CD4-positive, alpha-beta T cell treated with Interleukin-21 for 1 hour (primary cell): ENCODE measurements around the gene CLEC4D.
"Not testable (repeated sequence)": the region's sequence is repeated elsewhere in the genome, so short reads cannot be mapped to it uniquely, and the experiment has no call there.

Experiments used
- DNase-seq: peaks from one replicate; pipeline ENCODE4 v3.0.0-alpha.2; 2020

Gene CLEC4D

DNA sequence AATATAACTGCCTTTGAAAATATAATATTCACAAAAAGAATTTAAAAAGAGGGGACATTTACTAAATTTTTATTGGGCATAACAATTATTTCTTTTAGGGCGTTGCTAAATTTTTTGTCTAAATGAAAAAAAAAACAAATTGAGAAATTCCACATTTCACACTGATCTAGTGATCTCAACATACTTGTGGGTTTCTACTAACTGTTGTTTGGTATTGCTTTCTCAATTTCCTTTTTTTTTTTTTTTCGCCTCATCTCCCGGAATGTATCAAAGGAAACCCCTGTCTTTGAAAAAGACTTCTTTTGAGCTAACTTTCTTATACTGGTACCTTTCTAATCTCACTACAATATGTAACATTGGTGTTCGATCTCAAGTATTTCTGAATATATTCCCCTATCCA, at the start of gene CLEC4D:
CLEC4D (plus strand) TSS at position 248 of the 400 bp plus-strand sequence. CDS start 230 bp downstream, outside the sequence.
- no peak for DNase-seq

DNA sequence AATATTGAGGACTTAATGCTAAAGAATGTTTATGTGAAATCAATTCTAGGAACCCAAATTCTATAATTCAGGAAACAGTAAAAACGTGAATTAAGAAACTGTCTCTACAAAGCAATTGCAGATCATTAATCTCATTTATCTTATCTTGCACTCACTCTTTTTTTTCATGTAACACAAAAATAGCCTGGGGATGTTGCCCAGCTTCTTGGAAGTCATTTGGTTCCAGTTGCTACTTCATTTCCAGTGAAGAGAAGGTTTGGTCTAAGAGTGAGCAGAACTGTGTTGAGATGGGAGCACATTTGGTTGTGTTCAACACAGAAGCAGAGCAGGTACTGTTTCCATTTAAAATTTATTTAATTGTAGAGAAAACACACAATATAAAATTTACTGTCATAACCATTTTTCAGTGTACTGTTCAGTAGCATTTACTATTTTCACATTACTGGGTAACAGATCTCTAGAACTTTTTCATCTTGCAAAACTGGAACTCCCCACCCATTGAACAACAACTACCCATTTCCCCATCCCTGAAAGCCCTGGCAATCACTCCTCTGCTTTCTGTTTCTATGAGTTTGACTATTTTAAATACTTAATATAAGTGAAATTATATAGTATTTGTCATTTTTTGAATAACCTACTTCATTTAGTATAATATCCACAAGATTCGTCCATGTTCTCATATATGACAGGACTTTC, 47.9 kb upstream of the CLEC4D start:
- no peak for DNase-seq

DNA sequence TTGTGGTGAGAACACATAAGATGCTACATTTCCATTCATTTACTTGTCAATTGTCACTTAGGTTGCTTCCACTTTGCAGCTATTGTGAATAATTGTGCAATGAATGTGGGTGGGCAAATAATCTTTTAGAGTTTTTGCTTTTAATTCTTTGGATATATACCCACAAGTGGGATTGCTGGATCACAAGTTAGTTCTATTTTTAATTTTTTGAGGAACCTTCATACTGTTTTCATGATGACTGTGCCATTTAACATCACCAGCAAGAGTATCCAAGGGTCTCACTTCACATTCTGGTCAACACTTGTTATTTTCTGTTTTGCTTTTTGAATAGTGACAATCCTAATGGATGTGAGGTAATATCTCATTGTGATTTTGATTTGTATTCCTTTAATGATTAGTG, 47.1 kb upstream of the CLEC4D start:
- DNase-seq = no peak

DNA sequence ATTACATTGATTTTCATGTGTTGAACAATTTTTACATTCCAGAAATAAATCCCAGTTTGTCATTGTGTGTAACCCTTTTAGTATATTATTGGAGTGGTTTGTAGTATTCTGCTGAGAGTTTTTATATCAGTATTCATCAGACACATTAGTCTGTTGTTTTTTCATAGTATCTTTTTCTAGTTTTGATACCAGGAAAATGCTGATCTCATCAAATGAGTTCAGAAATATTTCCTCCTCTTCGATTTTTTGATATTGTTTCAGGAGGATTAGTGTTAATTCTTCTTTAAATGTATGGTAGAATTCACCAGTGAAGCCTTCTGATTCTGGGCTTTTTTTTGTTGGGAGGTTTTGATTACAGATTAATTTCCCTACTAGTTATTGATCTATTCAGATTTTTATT, 42.2 kb upstream of the CLEC4D start:
- DNase-seq = no peak

DNA sequence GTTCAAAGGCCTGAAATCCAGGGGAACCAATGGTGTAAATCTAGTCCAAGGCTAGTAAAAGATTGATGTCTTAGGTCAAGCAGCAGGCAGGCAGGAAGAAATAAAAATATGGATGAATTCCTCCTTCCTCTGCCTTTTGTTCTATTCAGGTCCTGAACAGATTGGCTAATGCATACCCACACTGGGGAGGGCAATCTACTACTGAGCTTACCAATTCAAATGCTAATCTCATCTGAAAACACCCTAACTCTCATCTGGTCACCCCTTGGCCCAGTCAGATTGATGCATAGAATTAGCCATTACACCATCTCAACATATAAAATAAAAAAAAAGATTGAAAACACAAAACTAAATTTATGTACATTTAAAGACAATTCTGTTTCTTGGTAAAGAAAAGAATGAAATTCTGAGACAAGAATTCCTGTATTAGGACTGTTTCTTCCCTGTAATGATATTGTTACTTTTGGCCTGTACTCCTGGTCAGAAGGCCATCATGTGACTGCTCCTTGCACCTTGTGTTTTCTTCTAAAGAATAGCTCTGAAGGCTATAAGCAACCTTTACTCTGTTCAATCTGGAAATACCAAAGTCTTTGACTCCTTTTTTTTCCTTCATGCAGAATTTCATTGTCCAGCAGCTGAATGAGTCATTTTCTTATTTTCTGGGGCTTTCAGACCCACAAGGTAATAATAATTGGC, 37.6 kb upstream of the CLEC4D start:
- DNase-seq = no peak

DNA sequence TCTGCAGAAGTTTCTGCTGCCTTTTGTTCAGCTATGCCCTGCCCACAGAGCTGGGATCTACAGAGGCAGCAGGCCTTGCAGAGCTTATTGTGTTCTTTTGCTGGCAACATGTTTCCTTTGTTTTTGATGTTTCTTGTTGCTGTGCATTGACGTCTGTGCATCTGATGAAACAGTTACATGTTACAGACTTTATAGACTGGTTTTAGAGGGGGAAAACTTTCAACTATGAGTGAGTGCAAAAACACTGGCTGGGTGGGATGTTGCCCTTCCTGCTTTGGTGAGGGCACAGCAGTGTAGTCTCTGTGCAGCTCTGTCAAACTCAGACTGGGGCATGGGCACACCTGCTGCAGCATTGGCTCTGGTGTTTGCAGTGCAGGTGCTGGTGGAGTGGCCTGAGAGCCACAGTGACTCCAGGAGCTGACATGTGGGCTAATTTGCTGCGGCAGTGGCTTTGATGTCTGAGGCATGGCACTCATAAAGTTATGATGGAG, 30.7 kb upstream of the CLEC4D start:
- no peak for DNase-seq

DNA sequence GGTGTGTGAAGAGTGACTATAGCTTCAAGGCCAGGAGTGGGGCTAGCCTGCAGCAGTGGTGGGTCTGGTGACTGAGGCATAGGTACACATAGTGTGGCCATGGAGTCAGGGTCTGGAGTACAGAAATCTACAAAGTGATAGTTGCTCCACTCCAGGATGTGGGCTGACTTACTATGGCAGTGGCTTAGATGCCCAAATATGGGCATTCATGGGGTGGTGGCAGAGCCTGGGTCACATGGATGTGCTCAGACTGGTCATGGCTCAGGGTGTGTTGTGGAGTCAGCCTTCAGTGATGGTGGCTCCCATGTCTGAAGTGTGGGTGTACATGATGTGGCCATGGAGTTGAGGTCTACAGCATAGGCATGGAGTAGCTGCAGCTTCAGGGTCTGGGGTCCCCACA, 30.2 kb upstream of the CLEC4D start:
- DNase-seq = no peak

DNA sequence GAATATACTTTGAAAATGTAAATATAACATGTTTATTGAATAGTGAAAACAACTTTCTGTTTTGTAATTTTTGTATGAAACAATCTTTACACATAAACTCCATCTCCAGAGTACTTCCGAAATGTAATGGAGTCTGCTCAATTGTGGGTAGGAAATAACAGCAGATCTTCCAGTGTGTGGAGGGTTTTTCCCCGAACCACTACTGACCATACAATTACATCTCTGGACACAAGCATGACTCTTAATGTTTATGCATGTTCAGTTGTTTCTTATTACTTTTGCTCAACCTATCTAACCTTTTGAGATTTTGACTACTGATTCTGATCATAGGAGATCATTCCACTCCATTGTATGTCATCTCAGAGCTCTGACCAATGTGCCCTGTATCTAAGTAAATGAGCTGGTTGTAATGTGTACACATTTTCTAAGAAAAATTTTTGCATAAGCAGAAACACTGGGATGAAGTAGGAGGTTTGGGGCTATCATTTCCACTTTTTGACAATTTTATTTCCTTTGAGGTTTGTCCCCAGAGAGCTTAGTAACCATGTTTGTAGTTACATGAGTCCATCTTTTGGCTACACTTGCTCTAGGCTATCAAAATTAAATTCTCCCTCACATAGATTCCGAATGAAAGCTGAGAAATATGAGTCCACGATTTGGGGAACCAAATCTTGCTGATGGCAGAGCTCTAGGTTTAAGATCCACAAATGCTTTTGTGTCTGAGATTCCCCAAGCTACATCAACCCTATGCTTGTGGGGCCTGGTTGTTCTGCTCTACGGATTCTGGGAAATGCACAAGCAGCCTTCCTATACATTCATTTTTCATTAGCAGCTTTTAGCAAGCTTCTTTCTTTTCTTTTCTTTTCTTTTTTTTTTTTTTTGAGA, 21.4 kb upstream of the CLEC4D start:
- DNase-seq = no peak

DNA sequence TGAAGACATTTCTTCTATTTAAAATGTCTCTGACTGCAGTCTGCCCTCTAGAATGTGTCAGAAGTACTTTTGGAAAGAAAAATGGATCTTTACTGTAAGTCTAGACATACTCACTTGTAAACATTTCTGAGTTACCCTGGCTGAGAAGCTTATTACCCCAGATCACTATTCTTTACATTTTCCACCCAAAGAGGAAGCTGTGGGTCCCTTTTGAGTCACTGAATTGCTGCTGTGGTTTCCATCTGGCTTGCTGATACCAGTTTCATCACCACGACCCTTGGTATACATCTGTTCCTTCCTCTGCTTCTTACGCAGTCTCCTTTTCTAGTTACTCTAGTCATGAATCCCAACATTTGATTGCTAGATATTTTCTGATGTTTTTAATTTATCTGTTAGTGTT, 20.2 kb upstream of the CLEC4D start:
- DNase-seq = peak; percentile 37

DNA sequence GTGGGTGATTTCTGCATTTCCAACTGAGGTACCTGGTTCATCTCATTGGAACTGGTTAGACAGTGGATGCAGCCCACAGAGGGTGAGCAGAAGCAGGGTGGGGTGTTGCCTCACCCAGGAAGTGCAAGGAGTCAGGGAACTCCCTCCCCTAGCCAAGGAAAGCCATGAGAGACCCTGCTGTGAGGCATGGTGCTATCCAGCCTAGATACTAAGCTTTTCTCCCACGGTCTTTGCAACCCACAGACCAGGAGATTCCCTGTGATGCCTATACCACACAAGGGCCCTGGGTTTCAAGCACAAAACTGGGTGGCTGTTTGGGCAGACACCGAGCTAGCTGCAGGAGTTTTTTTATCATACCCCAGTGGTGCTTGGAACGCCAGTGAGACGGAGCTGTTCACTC, 17.6 kb upstream of the CLEC4D start:
- DNase-seq = not testable (repeated sequence)

DNA sequence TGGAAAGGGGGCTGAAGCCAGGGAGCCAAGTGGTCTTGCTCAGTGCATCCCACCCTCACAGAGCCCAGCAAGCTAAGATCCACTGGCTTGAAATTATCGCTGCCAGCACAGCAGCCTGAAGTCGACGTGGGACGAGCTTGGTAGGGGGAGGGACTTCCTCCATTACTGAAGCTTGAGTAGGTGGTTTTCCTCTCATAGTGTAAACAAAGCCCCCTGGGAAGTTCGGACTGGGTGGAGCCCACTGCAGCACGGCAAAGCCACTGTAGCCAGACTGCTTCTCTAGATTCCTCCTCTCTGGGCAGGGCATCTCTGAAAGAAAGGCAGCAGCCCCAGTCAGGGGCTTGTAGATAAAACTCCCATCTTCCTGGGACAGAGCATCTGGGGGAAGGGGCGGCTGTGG, 17.2 kb upstream of the CLEC4D start:
- not testable (repeated sequence) for DNase-seq

DNA sequence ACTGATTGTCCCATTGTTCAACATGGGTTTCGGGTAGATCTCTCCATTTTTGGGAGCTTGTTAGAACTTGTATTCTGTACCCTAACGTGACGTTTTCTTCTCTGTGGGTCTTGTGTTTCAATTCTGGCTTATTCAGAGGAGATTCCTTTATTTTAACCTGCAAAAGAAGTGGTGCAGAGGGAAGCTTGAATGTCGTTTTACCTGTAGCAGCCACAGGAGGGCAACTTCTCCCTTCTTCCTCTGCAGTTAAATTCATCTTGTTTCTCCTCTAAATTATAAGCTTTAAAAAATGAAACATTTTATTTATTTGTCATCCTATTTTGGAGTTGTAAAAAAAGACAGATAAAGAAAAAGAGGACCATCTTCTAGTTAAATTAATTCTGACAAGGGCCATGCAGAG, 13.7 kb upstream of the CLEC4D start:
- no peak for DNase-seq

DNA sequence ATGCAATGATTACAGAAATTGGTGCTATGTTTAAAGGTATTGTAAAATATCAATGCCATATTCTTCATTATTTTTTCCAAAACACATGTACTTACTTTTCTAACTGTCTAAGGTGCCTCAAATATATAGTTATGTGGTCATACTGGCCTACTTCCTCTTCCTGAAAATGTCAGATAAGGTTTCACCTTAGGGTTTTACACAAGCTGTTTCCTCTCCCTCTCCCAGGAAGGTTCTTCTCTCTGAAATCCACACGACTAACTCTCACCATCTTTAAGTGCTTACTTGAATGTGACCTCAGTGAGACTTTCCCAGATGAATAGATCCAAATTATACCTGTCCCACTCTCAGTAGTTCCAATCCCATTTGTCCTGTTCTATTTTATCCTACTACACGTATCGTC, 11.6 kb upstream of the CLEC4D start:
- no peak for DNase-seq

DNA sequence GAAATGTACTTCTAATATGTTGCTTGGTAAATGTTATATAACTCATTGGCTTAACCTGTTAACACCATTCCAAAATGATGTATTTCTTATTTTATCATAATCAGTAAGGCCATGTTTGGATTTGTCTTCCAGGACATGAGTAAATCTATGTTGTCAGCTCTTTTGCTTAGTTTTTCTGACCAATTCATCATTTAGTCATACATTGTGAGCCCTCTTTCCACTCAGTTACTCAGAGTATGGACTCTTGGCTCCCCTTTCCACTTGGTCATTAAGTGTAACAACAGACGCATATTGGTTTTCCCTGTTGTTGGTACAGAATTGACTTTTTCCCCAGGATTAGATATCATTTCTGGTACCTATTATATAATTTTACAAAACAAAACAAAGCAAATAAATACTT, 9.0 kb upstream of the CLEC4D start:
- DNase-seq = no peak

DNA sequence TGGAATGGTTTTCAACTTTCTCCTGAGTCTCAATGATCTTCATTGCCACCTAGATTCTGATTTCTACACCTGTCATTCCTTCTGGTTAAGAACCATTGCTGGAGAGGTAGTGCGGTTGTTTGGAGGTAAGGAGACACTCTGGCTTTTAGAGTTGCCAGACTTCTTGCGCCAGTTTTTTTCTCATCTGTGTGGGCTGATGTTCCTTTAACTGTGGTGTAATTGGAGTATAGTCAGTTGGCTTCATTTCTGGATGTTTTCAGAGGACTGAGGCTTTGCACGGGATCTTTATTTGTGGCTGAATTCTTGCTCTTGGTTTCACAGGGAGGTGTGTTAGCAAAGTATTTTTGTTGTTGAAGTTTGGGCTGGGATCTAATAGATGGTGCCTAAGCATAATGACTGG, 5.7 kb upstream of the CLEC4D start:
- no peak for DNase-seq

DNA sequence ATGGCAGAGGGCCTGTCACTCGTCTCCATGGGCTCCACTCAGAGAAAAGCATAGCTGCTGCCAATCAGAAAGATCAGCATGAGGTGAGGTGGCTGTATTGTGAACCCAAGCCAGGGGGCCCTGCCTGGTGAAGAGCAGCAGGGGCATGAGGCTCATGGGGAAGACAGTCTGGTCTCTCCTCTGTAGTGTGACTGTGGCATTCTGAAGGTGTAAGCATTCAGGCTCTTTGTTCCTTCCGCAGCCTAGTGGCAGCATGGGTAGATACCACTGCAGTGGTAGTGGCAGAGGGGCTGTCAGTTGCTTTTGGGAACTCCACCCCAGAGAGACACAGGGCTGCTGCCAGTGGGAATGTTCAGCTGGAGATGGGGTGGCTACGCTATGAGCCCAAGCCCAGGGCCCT, 5.1 kb upstream of the CLEC4D start:
- no peak for DNase-seq

DNA sequence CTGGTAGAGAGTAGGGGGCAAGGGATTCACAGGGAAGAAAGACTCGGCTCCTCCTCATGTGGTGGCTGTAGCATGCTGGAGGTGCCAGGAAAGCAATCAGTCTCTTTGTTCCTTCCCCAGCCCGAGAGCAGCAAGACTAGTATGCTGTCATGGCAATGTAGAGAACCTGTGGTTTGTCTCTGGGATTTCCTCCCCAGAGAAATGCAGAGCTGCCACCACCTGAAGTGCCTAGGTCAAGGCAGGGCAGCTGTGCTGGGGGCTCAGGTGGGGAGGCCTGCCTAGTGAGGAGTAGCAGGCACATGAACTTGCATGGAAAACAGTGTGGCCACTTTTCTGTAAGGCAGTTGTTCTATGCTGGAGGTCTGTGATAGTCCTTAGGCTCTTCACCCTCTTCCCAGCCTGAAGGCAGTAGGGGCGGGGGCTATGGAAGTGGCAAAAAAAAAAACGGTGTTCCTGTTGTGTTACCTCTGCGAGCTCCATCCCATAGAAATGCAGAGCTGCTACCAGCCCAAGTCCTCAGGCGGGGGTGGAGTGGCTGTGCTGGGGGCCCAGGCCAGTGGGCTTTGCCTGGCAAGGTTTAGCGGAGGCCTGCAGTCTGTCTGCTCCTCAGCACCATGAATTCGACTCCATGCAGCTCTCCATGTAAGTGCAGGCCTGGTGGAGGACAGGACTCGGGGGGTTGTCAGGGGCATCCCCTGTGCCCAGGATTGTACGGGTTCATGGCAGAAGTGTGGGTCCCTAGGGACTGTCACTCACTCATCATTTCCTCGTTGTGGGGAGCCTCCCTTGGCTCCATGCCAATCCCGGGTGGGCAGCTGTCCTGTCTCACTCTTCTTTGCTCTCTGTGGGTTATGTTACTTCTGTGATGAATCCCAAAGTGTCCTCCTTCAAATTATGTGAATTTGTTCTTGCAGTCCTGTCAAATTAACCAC, 4.1 kb upstream of the CLEC4D start:
- no peak for DNase-seq

DNA sequence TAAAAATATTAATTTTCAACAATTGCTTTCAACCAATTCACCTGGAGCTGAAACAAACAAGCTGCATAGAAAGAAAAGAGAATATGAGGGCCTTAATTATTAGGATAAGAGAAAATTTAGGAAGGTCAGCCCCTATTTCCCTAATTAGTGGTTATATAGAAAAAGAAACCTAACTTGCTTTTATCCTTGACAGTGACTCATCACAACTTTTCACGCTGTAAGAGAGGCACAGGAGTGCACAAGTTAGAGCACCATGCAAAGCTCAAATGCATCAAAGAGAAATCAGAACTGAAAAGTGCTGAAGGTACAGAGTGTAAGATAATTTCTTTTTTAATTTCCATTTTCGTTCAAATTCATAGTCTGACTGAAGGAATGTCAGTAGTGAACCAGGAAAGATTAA, 4.7 kb downstream of the CLEC4D start:
- no peak for DNase-seq

DNA sequence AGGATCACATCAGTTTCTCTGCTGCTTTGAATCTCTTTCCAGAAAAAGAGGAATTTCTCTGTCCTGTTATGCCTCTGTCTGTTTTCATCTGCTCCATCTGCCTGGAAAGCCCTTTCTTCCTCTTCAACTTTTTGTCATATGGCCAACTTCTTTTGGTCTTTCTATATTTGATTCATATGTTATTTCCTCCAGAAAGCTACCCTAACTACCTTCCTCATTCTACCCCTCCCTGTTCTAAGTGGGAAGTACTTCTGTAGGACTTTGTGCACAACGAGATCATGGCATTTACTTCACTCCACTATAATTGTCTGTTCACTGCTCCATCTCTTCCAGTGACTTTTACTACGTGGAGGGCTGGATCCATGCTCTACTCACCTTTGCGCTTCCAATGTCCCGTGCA, 5.9 kb downstream of the CLEC4D start:
- no peak for DNase-seq

DNA sequence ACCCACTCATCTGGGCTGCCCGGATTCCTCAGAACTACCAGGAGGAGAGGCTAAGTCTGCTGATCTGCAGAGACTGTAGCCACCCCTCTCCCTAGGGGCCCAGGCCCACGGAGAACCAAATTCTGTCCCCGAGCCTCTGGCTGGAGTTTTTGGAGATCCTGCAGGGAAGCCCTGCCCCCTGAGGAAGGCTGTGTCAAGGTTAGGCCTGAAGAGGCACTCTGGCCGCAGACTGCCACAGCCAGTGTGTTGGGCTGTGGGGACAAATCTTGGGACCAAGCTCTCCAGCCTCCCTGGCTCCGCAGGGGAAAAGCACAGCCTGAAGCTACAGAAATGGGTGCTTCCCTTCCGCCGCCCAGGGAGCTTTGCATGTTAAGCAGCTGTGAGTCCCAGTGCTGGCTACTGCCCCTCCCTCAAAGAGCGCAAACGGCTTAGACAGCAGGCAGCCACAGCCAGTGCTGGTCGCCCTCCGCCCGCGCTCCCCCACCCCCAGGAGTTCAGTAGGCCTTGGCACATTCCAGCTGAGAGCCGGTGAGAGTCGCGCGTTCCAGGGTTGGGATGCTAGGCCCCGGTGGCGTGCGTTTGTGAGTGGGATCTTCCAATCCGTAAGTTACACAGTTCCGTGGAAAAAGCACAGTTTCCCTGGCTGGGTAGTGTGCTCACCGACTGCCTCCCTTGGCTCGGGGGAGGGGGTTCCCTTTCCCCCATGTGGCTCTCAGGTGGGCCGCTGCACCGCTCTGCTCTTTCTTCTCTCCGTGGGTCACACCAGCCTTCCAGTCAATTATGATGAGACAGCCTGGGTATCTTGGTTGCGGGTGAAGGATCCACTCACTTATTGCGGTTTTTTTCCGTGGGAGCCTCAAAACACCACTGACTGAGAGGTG, 14.2 kb downstream of the CLEC4D start:
- no peak for DNase-seq

DNA sequence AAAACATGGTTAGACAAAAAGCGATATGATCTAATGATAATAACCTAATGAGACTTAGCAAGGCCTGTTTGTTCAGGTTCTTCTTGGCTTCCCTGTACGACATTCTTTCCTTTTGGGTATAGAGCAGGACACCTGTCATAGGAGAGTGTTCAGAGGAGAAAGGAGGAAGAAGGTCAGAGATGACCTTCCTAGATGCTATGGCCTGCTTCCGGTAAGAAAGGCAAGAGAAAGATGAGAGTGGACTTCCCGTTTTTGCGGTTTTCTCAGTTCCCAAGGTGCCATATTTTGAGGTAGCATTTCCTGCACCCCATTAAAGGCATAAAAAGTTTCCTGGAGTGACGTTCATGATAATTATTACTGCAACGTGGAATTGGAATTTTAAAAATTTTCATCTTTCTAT, 18.7 kb downstream of the CLEC4D start:
- DNase-seq = no peak
